HepG2 (cell line): ENCODE measurements around the gene CFAP61. TPM values are rescaled to one million over a fixed set of nuclear protein-coding genes. Genes with fewer than 3 reads are reported as not detected.

ENCODE experiments used
- ATAC-seq: fragments of 200-7000 bp; cut with Tn5 transposase; 3 replicates; pipeline ENCODE4 v1.9.1; 2020; ENCODE audit warnings: mild to moderate bottlenecking, moderate library complexity
- BruUV-seq: library from RNA; stranded (reverse); fragments of 400-500 nt; replicated peaks from 2 replicates; lab custom pipeline; 2021; lab: Mats Ljungman, UMichigan
- CTCF ChIA-PET: fragments of 300-600 bp; formaldehyde crosslinking; extraction: SDS; loops from one replicate; lab custom pipeline; 2021; ENCODE audit warnings: low total read pairs, inconsistent platforms, low intra/inter-chr PET ratio; lab: Yijun Ruan, JAX
- POLR2A ChIA-PET: fragments of 350-600 bp; sonication (Branson Sonifier 250); formaldehyde crosslinking; loops from one replicate; lab custom pipeline; 2020; ENCODE audit warnings: antibody characterized with exemption, inconsistent platforms; lab: Yijun Ruan, JAX
- DNase-seq: peaks from one replicate; pipeline ENCODE4 v3.0.0-alpha.2; 2015; ENCODE audit warnings: low spot score
- FAIRE-seq: peaks from 3 replicates; lab custom pipeline; 2011; peaks lifted over from hg19 to GRCh38; lab: Jason Lieb, UNC
- H2AFZ ChIP-seq: one replicate; pipeline ENCODE4 v1.6.1; 2011; ENCODE audit warnings: low read length, inconsistent platforms
- H3K27ac ChIP-seq: fragments of 300-600 bp; 3 replicates; pipeline ENCODE4 v1.8.0; 2011; ENCODE audit warnings: mixed run types, mild to moderate bottlenecking, mixed read lengths, low read length, inconsistent platforms; ENCODE audit not compliant: insufficient read depth; ENCODE audit errors: extremely low read length
- H3K27me3 ChIP-seq, 2 experiments: fragments of 200-600 bp in 1 of 2; 2 replicates in 1 of 2; 3 replicates in 1 of 2; pipeline versions ENCODE4 v1.6.0 to v1.8.0; 2011; ENCODE audit warnings: low read length in 2 of 2, mild to moderate bottlenecking in 2 of 2, moderate library complexity in 2 of 2, inconsistent platforms in 1 of 2; ENCODE audit not compliant: insufficient read depth in 2 of 2, control insufficient read depth in 1 of 2
- H3K36me3 ChIP-seq, 2 experiments: fragments of 200-600 bp in 1 of 2; replicated peaks in 1 of 2; 2 replicates in 1 of 2; 3 replicates in 1 of 2; pipeline versions ENCODE4 v1.5.1 to v1.8.0; 2011; ENCODE audit warnings: low read length in 2 of 2, inconsistent platforms in 1 of 2; ENCODE audit not compliant: insufficient read depth in 2 of 2, control insufficient read depth in 1 of 2
- H3K4me1 ChIP-seq: 2 replicates; pipeline ENCODE4 v1.5.1; 2012; ENCODE audit warnings: low read length, inconsistent platforms; ENCODE audit not compliant: insufficient read depth
- H3K4me2 ChIP-seq: 2 replicates; pipeline ENCODE4 v1.6.0; 2011; ENCODE audit warnings: low read depth, low read length, inconsistent platforms
- H3K4me3 ChIP-seq, 3 experiments: fragments of 200-600 bp in 1 of 3; sonication (generic), shearing (Covaris generic) in 1 of 3; replicated peaks in 1 of 3; 2 replicates each; pipeline ENCODE4 v1.5.1; 2011 to 2016; ENCODE audit warnings: low read length in 3 of 3, inconsistent platforms in 2 of 3, low read depth in 2 of 3, mild to moderate bottlenecking in 2 of 3, control low read depth in 1 of 3, mixed read lengths in 1 of 3; ENCODE audit not compliant: insufficient read depth in 1 of 3
- H3K79me2 ChIP-seq: one replicate; pipeline ENCODE4 v1.6.1; 2011; ENCODE audit warnings: low read length, inconsistent platforms; ENCODE audit not compliant: insufficient read depth
- H3K9ac ChIP-seq: 2 replicates; pipeline ENCODE4 v1.6.0; 2011; ENCODE audit warnings: mild to moderate bottlenecking, low read depth, low read length, inconsistent platforms; ENCODE audit not compliant: insufficient read depth
- H3K9me3 ChIP-seq: 2 replicates; pipeline ENCODE4 v1.5.1; 2012; ENCODE audit warnings: mild to moderate bottlenecking, low read length
- H4K20me1 ChIP-seq: 2 replicates; pipeline ENCODE4 v1.6.0; 2011; ENCODE audit warnings: inconsistent platforms, mild to moderate bottlenecking, low read length, moderate library complexity; ENCODE audit not compliant: insufficient read depth
- ATRX ChIP-seq: sonication (generic); formaldehyde crosslinking; IDR thresholded peaks from 2 replicates; pipeline ENCODE4 v1.4.0; 2020; ENCODE audit warnings: missing genetic modification reagents, borderline replicate concordance
- CENPBD1 ChIP-seq: sonication (generic); formaldehyde crosslinking; IDR thresholded peaks from 2 replicates; pipeline ENCODE4 v1.8.0; 2022; ENCODE audit warnings: missing genetic modification reagents, low read depth, mild to moderate bottlenecking, borderline replicate concordance
- CREB1 ChIP-seq, 2 experiments: fragments of 450-650 bp in 1 of 2; IDR thresholded peaks; 2 replicates each; pipeline ENCODE4 v1.6.1; 2016 to 2017; ENCODE audit warnings: control low read depth in 1 of 2, mild to moderate bottlenecking in 1 of 2, missing compliant biosample characterization in 1 of 2, missing genetic modification characterization in 1 of 2
- HOMEZ ChIP-seq: IDR thresholded peaks from 2 replicates; pipeline ENCODE4 v1.6.1; 2016; ENCODE audit warnings: low read depth
- IRX3 ChIP-seq: sonication (generic); formaldehyde crosslinking; IDR thresholded peaks from 2 replicates; pipeline ENCODE4 v1.8.1; 2023; ENCODE audit warnings: mild to moderate bottlenecking, low read depth, missing genetic modification reagents, borderline replicate concordance
- MLLT10 ChIP-seq: sonication (generic); formaldehyde crosslinking; IDR thresholded peaks from 2 replicates; pipeline ENCODE4 v1.4.0; 2020; ENCODE audit warnings: missing genetic modification reagents
- NCOA5 ChIP-seq: sonication (generic); formaldehyde crosslinking; IDR thresholded peaks from 2 replicates; pipeline ENCODE4 v1.4.0; 2020; ENCODE audit warnings: missing genetic modification reagents
- SALL2 ChIP-seq: sonication (generic); formaldehyde crosslinking; IDR thresholded peaks from 2 replicates; pipeline ENCODE4 v1.8.1; 2023; ENCODE audit warnings: mild to moderate bottlenecking, missing genetic modification reagents, inconsistent platforms
- TAF1 ChIP-seq: sonication (generic); formaldehyde crosslinking; IDR thresholded peaks from 2 replicates; pipeline ENCODE4 v1.4.0; 2020; ENCODE audit warnings: missing genetic modification reagents
- ZNF292 ChIP-seq: sonication (generic); formaldehyde crosslinking; IDR thresholded peaks from 2 replicates; pipeline ENCODE4 v1.8.1; 2022; ENCODE audit warnings: mild to moderate bottlenecking, low read depth, missing genetic modification reagents, borderline replicate concordance
- ZNF44 ChIP-seq: sonication (generic); formaldehyde crosslinking; IDR thresholded peaks from 2 replicates; pipeline ENCODE4 v1.5.1; 2020; ENCODE audit warnings: mild to moderate bottlenecking, missing genetic modification reagents
- ZNF672 ChIP-seq: sonication (generic); formaldehyde crosslinking; IDR thresholded peaks from 2 replicates; pipeline ENCODE4 v1.8.1; 2022; ENCODE audit warnings: missing genetic modification reagents
- ZNF782 ChIP-seq: sonication (generic); formaldehyde crosslinking; IDR thresholded peaks from 2 replicates; pipeline ENCODE4 v1.4.0; 2020; ENCODE audit warnings: missing genetic modification reagents, mild to moderate bottlenecking, borderline replicate concordance
- WGBS: methylation state at CpG from one replicate; pipeline ENCODE4 v1.1.6; 2017; ENCODE audit warnings: low lambda C conversion rate; 5-methylcytosine and 5-hydroxymethylcytosine counted together
- in situ Hi-C: cut with HindIII; loops from 2 replicates; pipeline ENCODE4 v1.10.0; 2017; ENCODE audit warnings: low pct_unique_long_range_greater_than_20kb; ENCODE audit not compliant: extremely low pct_ligation_motif_present
- intact Hi-C: fragments of 100-400 bp; cut with micrococcal nuclease; formaldehyde crosslinking; loops from one replicate; pipeline ENCODE4 v1.10.0; 2022; ENCODE audit not compliant: unreplicated experiment
- polyA plus RNA-seq, 8 experiments: library from polyadenylated mRNA; depleted of rRNA in 3 of 8; stranded (reverse) in 7 of 8; unstranded in 1 of 8; fragments of >200 nt; fragmentation: Illumina TruSeq in 4 of 8; extraction: Trizol in 4 of 8; gene quantifications; 2 replicates each; pipeline versions ENCODE4 v1.2.1 to v1.2.3, GENCODE V29; 2011 to 2016; ENCODE audit warnings: low read depth in 4 of 8, missing spikeins in 1 of 8, mixed read lengths in 1 of 8; ENCODE audit not compliant: insufficient read depth in 1 of 8
- total RNA-seq, 5 experiments: library from RNA; depleted of rRNA; stranded (reverse); fragments of >200 nt; fragmentation: Illumina TruSeq; extraction: Trizol; gene quantifications; 2 replicates each; pipeline ENCODE4 v1.2.3, GENCODE V29; 2016; ENCODE audit warnings: low read depth in 1 of 5
- TF ChIP-seq, protein P1 (sequence below): sonication (generic); formaldehyde crosslinking; IDR thresholded peaks from 2 replicates; pipeline ENCODE4 v1.4.0; 2020; ENCODE audit warnings: missing genetic modification reagents
- TF ChIP-seq, protein P2 (sequence below): sonication (generic); formaldehyde crosslinking; IDR thresholded peaks from 2 replicates; pipeline ENCODE4 v1.5.0; 2020; ENCODE audit warnings: missing genetic modification reagents, mild to moderate bottlenecking, borderline replicate concordance

The CFAP61 gene
- total and polyA plus RNA-seq, 2 of the 13 experiments (the other 11 are each of a cell fraction or from before 2014, with no cell fraction given), result 0.27 TPM; not detected in 1

DNA sequence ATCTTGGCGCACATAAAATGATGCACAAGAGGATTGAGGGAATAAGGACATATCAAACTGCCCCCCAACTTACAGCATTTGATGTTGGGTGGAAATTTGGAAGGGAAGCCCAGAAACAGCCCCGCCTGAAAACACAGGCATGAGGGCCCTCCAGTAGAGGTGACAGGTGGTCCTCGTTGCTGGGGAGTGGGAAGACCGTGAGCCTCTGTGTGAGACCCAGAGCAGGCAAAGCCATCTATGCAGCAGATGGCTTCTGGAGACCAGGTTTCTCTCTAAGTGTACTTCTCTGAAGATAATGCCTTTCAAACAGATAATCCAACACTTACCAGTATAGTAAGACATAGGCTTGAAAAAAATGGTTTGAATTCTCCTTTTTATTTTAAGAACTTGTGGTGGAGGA, 183.3 kb downstream of the CFAP61 start:
- H3K27me3 ChIP-seq, result peaks cover 10 to 36% of the 10 kb centered on the region in 2 experiments; a peak in 2 of 5 replicates
- no peak overlapping the region for H3K9ac ChIP-seq
- in situ Hi-C loops, result loop anchor here (5.0 kb wide), 1 partner anchor 153 kb away; no protein-coding TSS in a partner anchor
- intact Hi-C loops, result loop anchor here (2.0 to 10.0 kb wide), 2 partner anchors 51 to 569 kb away; no protein-coding TSS in a partner anchor
- H2AFZ ChIP-seq, result no peak overlapping the region
- no peaks in the 10 kb centered on the region for H3K4me1 ChIP-seq
- WGBS, result 4% methylated on average over 4 of the region's 4 CpGs
- no TSS peak for BruUV-seq
- no peak for FAIRE-seq
- H3K4me2 ChIP-seq, result no peak overlapping the region
- H4K20me1 ChIP-seq, result no peaks in the 10 kb centered on the region
- ChIA-PET POLR2A (no interaction called here), CTCF (interaction anchor here (3.3 kb wide), 1 partner anchor 152 kb away, joined by 33 read pairs; no protein-coding TSS in a partner anchor)
- H3K27ac ChIP-seq, result no peak overlapping the region
- no peaks in the 10 kb centered on the region for H3K79me2 ChIP-seq
- no peak overlapping the region for H3K4me3 ChIP-seq
- TF ChIP-seq, protein P1, sequence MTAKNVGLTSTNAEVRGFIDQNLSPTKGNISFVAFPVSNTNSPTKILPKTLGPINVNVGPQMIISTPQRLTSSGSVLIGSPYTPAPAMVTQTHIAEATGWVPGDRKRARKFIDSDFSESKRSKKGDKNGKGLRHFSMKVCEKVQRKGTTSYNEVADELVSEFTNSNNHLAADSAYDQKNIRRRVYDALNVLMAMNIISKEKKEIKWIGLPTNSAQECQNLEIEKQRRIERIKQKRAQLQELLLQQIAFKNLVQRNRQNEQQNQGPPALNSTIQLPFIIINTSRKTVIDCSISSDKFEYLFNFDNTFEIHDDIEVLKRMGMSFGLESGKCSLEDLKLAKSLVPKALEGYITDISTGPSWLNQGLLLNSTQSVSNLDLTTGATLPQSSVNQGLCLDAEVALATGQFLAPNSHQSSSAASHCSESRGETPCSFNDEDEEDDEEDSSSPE, result no peak
- no peak for TF ChIP-seq IRX3 (CRISPR knock-in tag)
- TF ChIP-seq SALL2 (CRISPR knock-in tag), result no peak
- TF ChIP-seq ATRX (CRISPR knock-in tag), result no peak
- TF ChIP-seq, protein P2, sequence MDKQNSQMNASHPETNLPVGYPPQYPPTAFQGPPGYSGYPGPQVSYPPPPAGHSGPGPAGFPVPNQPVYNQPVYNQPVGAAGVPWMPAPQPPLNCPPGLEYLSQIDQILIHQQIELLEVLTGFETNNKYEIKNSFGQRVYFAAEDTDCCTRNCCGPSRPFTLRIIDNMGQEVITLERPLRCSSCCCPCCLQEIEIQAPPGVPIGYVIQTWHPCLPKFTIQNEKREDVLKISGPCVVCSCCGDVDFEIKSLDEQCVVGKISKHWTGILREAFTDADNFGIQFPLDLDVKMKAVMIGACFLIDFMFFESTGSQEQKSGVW (CRISPR knock-in tag), result no peak
- no peak for TF ChIP-seq CENPBD1 (CRISPR knock-in tag)
- no peak for TF ChIP-seq ZNF782
- TF ChIP-seq HOMEZ, result no peak
- no peak for TF ChIP-seq MLLT10 (CRISPR knock-in tag)
- no peak for TF ChIP-seq ZNF292 (CRISPR knock-in tag)
- TF ChIP-seq ZNF672, result no peak
- TF ChIP-seq ZNF44 (CRISPR knock-in tag), result no peak
- no peak for TF ChIP-seq TAF1 (CRISPR knock-in tag)
- no peak for TF ChIP-seq CREB1 (IDR thresholded peaks at IDR 0.05)
- TF ChIP-seq CREB1 (CRISPR knock-in tag; IDR thresholded peaks at IDR 0.05), result no peak
- no peak for TF ChIP-seq NCOA5 (CRISPR knock-in tag)
- ATAC-seq, result no peak
- H3K9me3 ChIP-seq, result no peaks in the 10 kb centered on the region
- H3K36me3 ChIP-seq, result no peaks in the 10 kb centered on the region
- DNase-seq, result no peak
